ENCODE data around the gene UPK2.

DNA sequence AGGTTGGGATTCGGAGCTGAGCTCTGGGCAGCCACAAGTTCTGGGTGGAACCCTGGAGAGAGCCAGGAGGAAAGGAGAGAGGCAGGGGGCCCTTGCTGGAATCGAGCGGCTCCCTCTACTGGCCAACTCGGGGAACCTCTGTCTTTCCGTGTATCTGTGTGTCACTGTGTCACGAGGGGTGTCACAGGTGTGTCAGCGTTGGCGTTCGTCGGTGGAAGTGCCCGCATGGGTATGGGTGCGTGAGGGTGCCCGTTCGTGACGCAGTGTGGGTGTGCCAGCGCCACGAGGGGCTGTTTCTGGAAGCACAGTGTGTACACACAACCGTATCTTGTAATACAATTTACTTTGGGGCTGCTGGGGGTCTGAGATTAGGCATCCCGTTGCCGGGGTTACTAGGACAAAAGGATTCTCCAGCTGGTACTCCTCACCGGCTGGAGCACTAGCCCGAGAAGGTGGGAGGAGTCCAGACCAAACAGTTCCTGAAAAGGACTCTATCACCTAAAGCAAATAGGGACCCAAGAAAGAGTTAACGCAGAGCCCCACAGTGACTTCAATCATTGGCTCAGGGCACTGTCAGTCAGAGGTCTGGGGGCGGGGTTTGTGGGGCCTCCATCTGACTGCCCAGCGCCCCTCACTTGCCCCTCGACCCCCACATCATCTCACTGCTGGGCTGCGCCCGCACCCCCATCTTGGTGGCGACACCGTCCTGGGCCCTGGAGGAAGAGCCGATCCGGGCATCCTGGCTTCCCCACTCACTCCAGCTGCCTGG lies 27.8 kb upstream of the UPK2 start:
- TF ChIP-seq GATA2 (IDR thresholded peaks at IDR 0.05; ENCODE audit: insufficient read depth, insufficient read length, low read depth, low read length) (no peak), POLR2AphosphoS5 (IDR thresholded peaks at IDR 0.05; ENCODE audit: insufficient read depth, low read depth, low read length) (no peak)
- TF ChIP-seq, protein P1, sequence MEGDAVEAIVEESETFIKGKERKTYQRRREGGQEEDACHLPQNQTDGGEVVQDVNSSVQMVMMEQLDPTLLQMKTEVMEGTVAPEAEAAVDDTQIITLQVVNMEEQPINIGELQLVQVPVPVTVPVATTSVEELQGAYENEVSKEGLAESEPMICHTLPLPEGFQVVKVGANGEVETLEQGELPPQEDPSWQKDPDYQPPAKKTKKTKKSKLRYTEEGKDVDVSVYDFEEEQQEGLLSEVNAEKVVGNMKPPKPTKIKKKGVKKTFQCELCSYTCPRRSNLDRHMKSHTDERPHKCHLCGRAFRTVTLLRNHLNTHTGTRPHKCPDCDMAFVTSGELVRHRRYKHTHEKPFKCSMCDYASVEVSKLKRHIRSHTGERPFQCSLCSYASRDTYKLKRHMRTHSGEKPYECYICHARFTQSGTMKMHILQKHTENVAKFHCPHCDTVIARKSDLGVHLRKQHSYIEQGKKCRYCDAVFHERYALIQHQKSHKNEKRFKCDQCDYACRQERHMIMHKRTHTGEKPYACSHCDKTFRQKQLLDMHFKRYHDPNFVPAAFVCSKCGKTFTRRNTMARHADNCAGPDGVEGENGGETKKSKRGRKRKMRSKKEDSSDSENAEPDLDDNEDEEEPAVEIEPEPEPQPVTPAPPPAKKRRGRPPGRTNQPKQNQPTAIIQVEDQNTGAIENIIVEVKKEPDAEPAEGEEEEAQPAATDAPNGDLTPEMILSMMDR (IDR thresholded peaks at IDR 0.05; ENCODE audit: extremely low read depth in 1 of 2, insufficient read depth in 1 of 2, low read depth in 1 of 2, low read length in 2 of 2) = peak; percentile 89 to 92
